IPS-NIHi7 (cell line): ENCODE measurements around the gene NSDHL.

Source experiments
- DNase-seq: peaks from one replicate; pipeline ENCODE4 v3.0.0; 2012; ENCODE audit warnings: mixed read lengths; ENCODE audit errors: extremely low spot score

The NSDHL gene

GRCh38 chrX:152844256-152844655 is 13.4 kb downstream of the NSDHL start:
- DNase-seq, result no peak

GRCh38 chrX:152845618-152846240 is 14.9 kb downstream of the NSDHL start:
- DNase-seq, result no peak

GRCh38 chrX:152847281-152847680 is 16.4 kb downstream of the NSDHL start:
- DNase-seq, result no peak

- DNase-seq, result no peak
These were observed 19.6 kb downstream of the NSDHL start for GRCh38 chrX:152850465-152850864.

GRCh38 chrX:152853986-152854385 is 23.1 kb downstream of the NSDHL start:
- no peak for DNase-seq

GRCh38 chrX:152861116-152861515 is 30.3 kb downstream of the NSDHL start:
- no peak for DNase-seq

- no peak for DNase-seq
These were observed 31.0 kb downstream of the NSDHL start for GRCh38 chrX:152861826-152862225.

- DNase-seq, result no peak
These were observed 34.5 kb downstream of the NSDHL start for GRCh38 chrX:152865232-152865920.

- no peak for DNase-seq
These were observed 35.5 kb downstream of the NSDHL start for GRCh38 chrX:152866386-152866785.

- peak; percentile 27 for DNase-seq
These were observed 39.1 kb downstream of the NSDHL start for GRCh38 chrX:152869972-152870371.

- no peak for DNase-seq
These were observed 40.4 kb downstream of the NSDHL start for GRCh38 chrX:152871260-152871659.

GRCh38 chrX:152872522-152872921 is 41.7 kb downstream of the NSDHL start:
- DNase-seq, result no peak

- DNase-seq, result no peak
These were observed 42.5 kb downstream of the NSDHL start for GRCh38 chrX:152873361-152873760.

GRCh38 chrX:152876931-152877840 is 46.3 kb downstream of the NSDHL start:
- no peak for DNase-seq

GRCh38 chrX:152878976-152879755 is 48.3 kb downstream of the NSDHL start:
- DNase-seq, result no peak

- DNase-seq, result no peak
These were observed 50.4 kb downstream of the NSDHL start for GRCh38 chrX:152881289-152881688.

GRCh38 chrX:152884171-152884570 is 53.3 kb downstream of the NSDHL start:
- peak; percentile 40 for DNase-seq

- no peak for DNase-seq
These were observed 55.9 kb downstream of the NSDHL start for GRCh38 chrX:152886716-152887115.

GRCh38 chrX:152892499-152892898 is 61.6 kb downstream of the NSDHL start:
- no peak for DNase-seq

- DNase-seq, result no peak
These were observed 62.4 kb downstream of the NSDHL start for GRCh38 chrX:152892999-152893891.
